Endodermal cell (in vitro differentiated cells): ENCODE data around the gene PPME1. TPM values are rescaled to one million over a fixed set of nuclear protein-coding genes. Genes with fewer than 3 reads are reported as not detected.

Experiments
- DNase-seq: peaks from one replicate; pipeline ENCODE4 v3.0.0-alpha.2; 2017
- H3K27ac ChIP-seq: 2 replicates; pipeline ENCODE4 v1.5.1; 2013; ENCODE audit warnings: mild to moderate bottlenecking, low read depth, low read length, moderate library complexity
- H3K27me3 ChIP-seq: 2 replicates; pipeline ENCODE4 v1.6.1; 2013; ENCODE audit warnings: mild to moderate bottlenecking, low read length, moderate library complexity; ENCODE audit not compliant: insufficient read depth, control insufficient read depth, poor library complexity, severe bottlenecking
- H3K36me3 ChIP-seq: 2 replicates; pipeline ENCODE4 v1.7.0; 2013; ENCODE audit warnings: mild to moderate bottlenecking, low read length, moderate library complexity; ENCODE audit not compliant: control insufficient read depth, insufficient read depth
- H3K4me1 ChIP-seq: one replicate; pipeline ENCODE4 v1.7.0; 2013; ENCODE audit warnings: low read length; ENCODE audit not compliant: control insufficient read depth, insufficient read depth
- H3K4me3 ChIP-seq: 2 replicates; pipeline ENCODE4 v1.5.1; 2013; ENCODE audit warnings: mild to moderate bottlenecking, low read length, moderate library complexity
- H3K9ac ChIP-seq: 2 replicates; pipeline ENCODE4 v1.6.1; 2013; ENCODE audit warnings: mild to moderate bottlenecking, low read length, moderate library complexity; ENCODE audit not compliant: poor library complexity, severe bottlenecking; ENCODE audit errors: extremely low read depth
- H3K9me3 ChIP-seq: 2 replicates; pipeline ENCODE4 v1.6.1; 2013; ENCODE audit warnings: mild to moderate bottlenecking, low read length, moderate library complexity; ENCODE audit not compliant: control insufficient read depth
- H3K27ac Mint-ChIP-seq: 2 replicates; pipeline ENCODE4 v1.8.0; 2020; ENCODE audit warnings: mixed read lengths
- H3K27me3 Mint-ChIP-seq: 2 replicates; pipeline ENCODE4 v1.8.0; 2021; ENCODE audit warnings: mild to moderate bottlenecking, mixed read lengths; ENCODE audit not compliant: insufficient read depth
- H3K36me3 Mint-ChIP-seq: 2 replicates; pipeline ENCODE4 v1.8.0; 2020; ENCODE audit warnings: low read depth, mixed read lengths
- H3K4me1 Mint-ChIP-seq: 2 replicates; pipeline ENCODE4 v1.8.0; 2020; ENCODE audit warnings: mixed read lengths
- H3K4me3 Mint-ChIP-seq: 2 replicates; pipeline ENCODE4 v1.8.0; 2020; ENCODE audit warnings: mild to moderate bottlenecking, moderate library complexity, mixed read lengths
- H3K9me3 Mint-ChIP-seq: 2 replicates; pipeline ENCODE4 v1.8.0; 2020; ENCODE audit warnings: mild to moderate bottlenecking, mixed read lengths
- CTCF ChIP-seq: fragments of 200-600 bp; sonication (generic); conservative IDR thresholded peaks from 2 replicates; pipeline ENCODE4 v1.5.0; 2021; ENCODE audit warnings: antibody characterized with exemption, mild to moderate bottlenecking
- WGBS, 2 experiments: methylation state at CpG; one replicate each; pipeline versions ENCODE4 v1.1.5 to v1.1.7; 2013; ENCODE audit warnings: missing lambda C conversion rate in 2 of 2, mixed read lengths in 1 of 2; ENCODE audit not compliant: insufficient coverage in 1 of 2, insufficient read length in 1 of 2; 5-methylcytosine and 5-hydroxymethylcytosine counted together
- total RNA-seq, 2 donors: library from RNA; stranded (reverse); fragmentation: NEBNext Ultra II Directional in 1 of 2; extraction: Animal tissue kit (Norgen Biotek cat#: 25700) in 1 of 2; gene quantifications; 2 replicates in 1 of 2; 3 replicates in 1 of 2; pipeline ENCODE4 v1.2.1, GENCODE V29; 2021

PPME1 gene
- total RNA-seq, 2 donors from 2014 or later = 28.8 to 38.3 TPM

- Mint-ChIP-seq H3K36me3 (peaks cover 27% of the 10 kb centered on the region), H3K9me3 (no peaks in the 10 kb centered on the region), H3K27me3 (no peaks in the 10 kb centered on the region), H3K27ac (no peak overlapping the region), H3K4me1 (peaks cover 6% of the 10 kb centered on the region), H3K4me3 (no peak overlapping the region)
- Histone ChIP-seq H3K36me3 (peaks cover 31% of the 10 kb centered on the region), H3K27ac (no peak overlapping the region), H3K4me3 (no peak overlapping the region), H3K4me1 (peaks cover 5% of the 10 kb centered on the region), H3K9ac (no peak overlapping the region), H3K27me3 (no peaks in the 10 kb centered on the region), H3K9me3 (no peaks in the 10 kb centered on the region)
- DNase-seq = no peak
- no peak for TF ChIP-seq CTCF
Measured at GRCh38 chr11:74208507-74208906, 37.4 kb downstream of the PPME1 start.

GRCh38 chr11:74212533-74212932 is 41.4 kb downstream of the PPME1 start:
- no peaks in the 10 kb centered on the region for H3K4me1 Mint-ChIP-seq
- TF ChIP-seq CTCF = no peak
- no peak for DNase-seq
- H3K27me3 Mint-ChIP-seq = no peaks in the 10 kb centered on the region
- H3K36me3 Mint-ChIP-seq = peaks cover 30% of the 10 kb centered on the region
- no peak overlapping the region for H3K27ac Mint-ChIP-seq
- H3K9ac ChIP-seq = no peak overlapping the region
- H3K27ac ChIP-seq = no peak overlapping the region
- peaks cover under 1% of the 10 kb centered on the region for H3K4me1 ChIP-seq
- 99 to 100% methylated on average over 1 to 2 of the region's 2 CpGs for WGBS, 2 experiments
- H3K4me3 ChIP-seq = no peak overlapping the region
- H3K9me3 ChIP-seq = no peaks in the 10 kb centered on the region
- no peaks in the 10 kb centered on the region for H3K9me3 Mint-ChIP-seq
- no peak overlapping the region for H3K4me3 Mint-ChIP-seq
- peaks cover 22% of the 10 kb centered on the region for H3K36me3 ChIP-seq
- H3K27me3 ChIP-seq = no peaks in the 10 kb centered on the region

- TF ChIP-seq CTCF = no peak
- no peak for DNase-seq
- no peak overlapping the region for H3K9ac ChIP-seq
- 100% methylated on average over 1 of the region's 1 CpG for WGBS, 2 experiments
- no peak overlapping the region for H3K27ac ChIP-seq
- H3K36me3 Mint-ChIP-seq = peaks cover 16% of the 10 kb centered on the region
- H3K36me3 ChIP-seq = no peaks in the 10 kb centered on the region
- peaks cover 5% of the 10 kb centered on the region for H3K9me3 Mint-ChIP-seq
- H3K4me3 ChIP-seq = no peak overlapping the region
- peaks cover 3% of the 10 kb centered on the region for H3K4me1 Mint-ChIP-seq
- H3K27ac Mint-ChIP-seq = no peak overlapping the region
- no peaks in the 10 kb centered on the region for H3K27me3 ChIP-seq
- H3K9me3 ChIP-seq = no peaks in the 10 kb centered on the region
- no peaks in the 10 kb centered on the region for H3K27me3 Mint-ChIP-seq
- no peaks in the 10 kb centered on the region for H3K4me1 ChIP-seq
- H3K4me3 Mint-ChIP-seq = no peak overlapping the region
Measured at GRCh38 chr11:74220376-74220775, 49.3 kb downstream of the PPME1 start.
